Esophagus muscularis mucosa (tissue), 4 donors: Measurements from ENCODE around the gene JAKMIP3.

ENCODE experiments used
- EP300 ChIP-seq: sonication (generic); formaldehyde crosslinking; IDR thresholded peaks from one replicate; pipeline ENCODE4 v1.6.1; 2017; ENCODE audit warnings: antibody characterized with exemption
- POLR2A ChIP-seq: fragments of 450-650 bp; IDR thresholded peaks from one replicate; pipeline ENCODE4 v1.6.1; 2017; ENCODE audit warnings: antibody characterized with exemption, moderate library complexity, mild to moderate bottlenecking, low read depth
- TF ChIP-seq, protein P1 (sequence below), 3 experiments: fragments of 200-600 bp in 2 of 3; fragments of 450-650 bp in 1 of 3; sonication (generic) in 2 of 3; IDR thresholded peaks; one replicate each; pipeline ENCODE4 v1.5.1; 2017 to 2019; ENCODE audit warnings: antibody characterized with exemption in 3 of 3, mild to moderate bottlenecking in 2 of 3, moderate library complexity in 1 of 3

DNA sequence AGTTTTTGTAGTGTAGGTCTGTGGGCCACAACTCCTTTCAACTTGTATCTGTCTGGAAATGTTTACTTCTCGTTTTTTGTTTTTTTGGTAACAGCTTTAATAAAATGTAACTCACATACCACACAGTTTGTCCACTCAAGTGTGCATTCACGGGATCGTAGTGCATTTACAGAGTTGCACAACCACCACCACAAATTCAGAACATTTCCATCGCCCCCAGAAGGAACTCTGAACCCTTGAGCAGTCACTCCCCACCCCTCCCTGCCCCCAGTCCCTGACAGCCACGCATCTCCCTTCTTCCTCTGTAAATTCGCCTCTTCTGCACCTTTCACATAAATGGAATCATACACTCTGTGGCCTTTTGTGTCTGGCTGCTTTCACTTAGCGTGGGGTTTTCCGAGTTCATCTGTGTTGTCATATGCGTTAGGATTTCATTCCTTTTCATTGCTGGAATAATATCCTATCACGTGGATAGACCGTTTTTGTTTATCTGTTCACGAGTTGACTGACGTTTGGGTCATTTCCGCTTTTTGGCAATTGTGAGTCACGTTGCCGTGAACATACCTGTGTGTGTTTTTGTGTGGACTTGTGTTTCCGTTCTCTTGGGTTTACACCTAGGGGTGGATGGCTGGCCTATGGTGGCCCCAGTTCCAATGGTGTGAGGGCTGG lies 10.3 kb downstream of the JAKMIP3 start:
- TF ChIP-seq, protein P1, sequence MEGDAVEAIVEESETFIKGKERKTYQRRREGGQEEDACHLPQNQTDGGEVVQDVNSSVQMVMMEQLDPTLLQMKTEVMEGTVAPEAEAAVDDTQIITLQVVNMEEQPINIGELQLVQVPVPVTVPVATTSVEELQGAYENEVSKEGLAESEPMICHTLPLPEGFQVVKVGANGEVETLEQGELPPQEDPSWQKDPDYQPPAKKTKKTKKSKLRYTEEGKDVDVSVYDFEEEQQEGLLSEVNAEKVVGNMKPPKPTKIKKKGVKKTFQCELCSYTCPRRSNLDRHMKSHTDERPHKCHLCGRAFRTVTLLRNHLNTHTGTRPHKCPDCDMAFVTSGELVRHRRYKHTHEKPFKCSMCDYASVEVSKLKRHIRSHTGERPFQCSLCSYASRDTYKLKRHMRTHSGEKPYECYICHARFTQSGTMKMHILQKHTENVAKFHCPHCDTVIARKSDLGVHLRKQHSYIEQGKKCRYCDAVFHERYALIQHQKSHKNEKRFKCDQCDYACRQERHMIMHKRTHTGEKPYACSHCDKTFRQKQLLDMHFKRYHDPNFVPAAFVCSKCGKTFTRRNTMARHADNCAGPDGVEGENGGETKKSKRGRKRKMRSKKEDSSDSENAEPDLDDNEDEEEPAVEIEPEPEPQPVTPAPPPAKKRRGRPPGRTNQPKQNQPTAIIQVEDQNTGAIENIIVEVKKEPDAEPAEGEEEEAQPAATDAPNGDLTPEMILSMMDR (IDR thresholded peaks at IDR 0.05): no peak
- TF ChIP-seq POLR2A (no peak), EP300 (no peak)
